H1 (cell line): Measurements from ENCODE around the gene GAS7. TPM values are rescaled to one million over a fixed set of nuclear protein-coding genes. Genes with fewer than 3 reads are reported as not detected.

Experiments
- CTCF ChIA-PET: fragments of 300-600 bp; sonication (Branson Sonifier 250); formaldehyde crosslinking; loops from one replicate; lab custom pipeline; 2021; ENCODE audit not compliant: partially characterized antibody; lab: Charles Lee
- POLR2A ChIA-PET: fragments of 300-600 bp; sonication (Branson Sonifier 250); formaldehyde crosslinking; loops from one replicate; lab custom pipeline; 2021; ENCODE audit warnings: inconsistent platforms; ENCODE audit not compliant: partially characterized antibody; lab: Charles Lee
- DNase-seq, 2 experiments: peaks; one replicate each; pipeline versions ENCODE4 v3.0.0 to v3.0.0-alpha.2; 2010 to 2022; ENCODE audit warnings: low spot score in 2 of 2, low read depth in 1 of 2, mixed read lengths in 1 of 2
- FAIRE-seq: peaks from 2 replicates; lab custom pipeline; 2011; peaks lifted over from hg19 to GRCh38; lab: Jason Lieb, UNC
- H2AFZ ChIP-seq: 2 replicates; pipeline ENCODE4 v1.8.1; 2012; ENCODE audit warnings: low read length, inconsistent platforms
- H2AK5ac ChIP-seq: 2 replicates; pipeline ENCODE4 v1.6.1; 2013; ENCODE audit warnings: low read depth, low read length
- H2BK120ac ChIP-seq: replicated peaks from 2 replicates; pipeline ENCODE3; 2013; ENCODE audit warnings: low read depth, low read length, inconsistent platforms
- H2BK12ac ChIP-seq: 2 replicates; pipeline ENCODE4 v1.6.1; 2013; ENCODE audit warnings: low read depth, low read length
- H2BK15ac ChIP-seq: 2 replicates; pipeline ENCODE4 v1.6.1; 2013; ENCODE audit warnings: low read length
- H2BK20ac ChIP-seq: 2 replicates; pipeline ENCODE4 v1.6.1; 2013; ENCODE audit warnings: low read length
- H2BK5ac ChIP-seq: 2 replicates; pipeline ENCODE4 v1.6.1; 2013; ENCODE audit warnings: low read depth, low read length
- H3K14ac ChIP-seq: 2 replicates; pipeline ENCODE4 v1.6.1; 2013; ENCODE audit warnings: inconsistent platforms; ENCODE audit not compliant: insufficient read length
- H3K18ac ChIP-seq: 2 replicates; pipeline ENCODE4 v1.6.1; 2013; ENCODE audit warnings: low read length; ENCODE audit errors: extremely low read depth
- H3K23ac ChIP-seq: 2 replicates; pipeline ENCODE4 v1.6.1; 2013; ENCODE audit warnings: inconsistent platforms; ENCODE audit not compliant: insufficient read length
- H3K23me2 ChIP-seq: 2 replicates; pipeline ENCODE4 v1.6.1; 2013; ENCODE audit warnings: low read depth, low read length
- H3K27ac ChIP-seq: 2 replicates; pipeline ENCODE4 v1.6.1; 2011; ENCODE audit warnings: low read depth, low read length, inconsistent platforms
- H3K27me3 ChIP-seq, 4 experiments: replicated peaks in 1 of 4; 1 replicate in 1 of 4; 2 replicates in 3 of 4; pipeline versions ENCODE4 v1.6.1 to v1.8.1; 2011 to 2013; ENCODE audit warnings: low read length in 3 of 4, mild to moderate bottlenecking in 3 of 4, inconsistent platforms in 2 of 4, mixed read lengths in 2 of 4, moderate library complexity in 1 of 4; ENCODE audit not compliant: control insufficient read depth in 3 of 4, insufficient read depth in 3 of 4; ENCODE audit errors: extremely low read depth in 1 of 4
- H3K36me3 ChIP-seq, 4 experiments: 2 replicates each; pipeline versions ENCODE4 v1.6.1 to v1.8.1; 2011 to 2013; ENCODE audit warnings: mild to moderate bottlenecking in 4 of 4, low read length in 3 of 4, moderate library complexity in 2 of 4, control low read depth in 1 of 4, inconsistent platforms in 1 of 4; ENCODE audit not compliant: insufficient read depth in 4 of 4, control insufficient read depth in 2 of 4
- H3K4ac ChIP-seq: replicated peaks from 2 replicates; pipeline ENCODE3; 2013; ENCODE audit warnings: low read length, low read depth, mixed read lengths, inconsistent platforms; ENCODE audit not compliant: insufficient read length
- H3K4me1 ChIP-seq, 4 experiments: replicated peaks in 1 of 4; 1 replicate in 1 of 4; 2 replicates in 3 of 4; pipeline versions ENCODE4 v1.6.1 to v1.8.1; 2011 to 2013; ENCODE audit warnings: low read length in 3 of 4, inconsistent platforms in 2 of 4, mixed read lengths in 1 of 4; ENCODE audit not compliant: insufficient read depth in 4 of 4, control insufficient read depth in 3 of 4
- H3K4me2 ChIP-seq, 2 experiments: 2 replicates each; pipeline versions ENCODE4 v1.6.1 to v1.8.1; 2011 to 2013; ENCODE audit warnings: low read depth in 2 of 2, low read length in 2 of 2, control low read depth in 1 of 2, inconsistent platforms in 1 of 2, mild to moderate bottlenecking in 1 of 2; ENCODE audit not compliant: insufficient read depth in 1 of 2
- H3K4me3 ChIP-seq, 4 experiments: fragments of 200-600, 300-600 bp in 1 of 4; sonication (generic), shearing (Covaris generic), sonication (Bioruptor Twin) in 1 of 4; 2 replicates each; pipeline versions ENCODE4 v1.5.1 to v1.8.1; 2011 to 2016; ENCODE audit warnings: low read length in 4 of 4, low read depth in 3 of 4, control low read depth in 2 of 4, inconsistent platforms in 2 of 4, mild to moderate bottlenecking in 2 of 4, mixed read lengths in 1 of 4, moderate library complexity in 1 of 4; ENCODE audit not compliant: insufficient read depth in 2 of 4; ENCODE audit errors: extremely low read depth in 1 of 4
- H3K56ac ChIP-seq: replicated peaks from 2 replicates; pipeline ENCODE3; 2013; ENCODE audit warnings: low read depth, mild to moderate bottlenecking, mixed read lengths, low read length, inconsistent platforms; ENCODE audit not compliant: insufficient read length
- H3K79me1 ChIP-seq: 2 replicates; pipeline ENCODE4 v1.6.1; 2013; ENCODE audit warnings: low read depth, low read length, control low read depth
- H3K79me2 ChIP-seq, 2 experiments: 2 replicates each; pipeline versions ENCODE4 v1.6.1 to v1.8.1; 2012 to 2013; ENCODE audit warnings: low read length in 2 of 2, mild to moderate bottlenecking in 2 of 2, inconsistent platforms in 1 of 2; ENCODE audit not compliant: insufficient read depth in 2 of 2, control insufficient read depth in 1 of 2
- H3K9ac ChIP-seq, 4 experiments: replicated peaks in 1 of 4; 1 replicate in 1 of 4; 2 replicates in 3 of 4; pipeline versions ENCODE4 v1.6.1 to v1.8.1; 2011 to 2013; ENCODE audit warnings: low read depth in 3 of 4, low read length in 3 of 4, control low read depth in 2 of 4, mild to moderate bottlenecking in 2 of 4, moderate library complexity in 2 of 4, inconsistent platforms in 1 of 4; ENCODE audit errors: extremely low read depth in 1 of 4
- H3K9me3 ChIP-seq, 2 experiments: 2 replicates each; pipeline versions ENCODE4 v1.6.1 to v1.8.1; 2012 to 2013; ENCODE audit warnings: mild to moderate bottlenecking in 2 of 2, moderate library complexity in 2 of 2, control low read depth in 1 of 2, inconsistent platforms in 1 of 2, low read depth in 1 of 2, low read length in 1 of 2, mixed read lengths in 1 of 2; ENCODE audit not compliant: insufficient read depth in 2 of 2
- H4K20me1 ChIP-seq, 2 experiments: replicated peaks in 1 of 2; 2 replicates each; pipeline versions ENCODE3 to v1.8.1; 2011 to 2013; ENCODE audit warnings: inconsistent platforms in 2 of 2, low read length in 2 of 2, mild to moderate bottlenecking in 1 of 2; ENCODE audit not compliant: insufficient read depth in 2 of 2, control insufficient read depth in 1 of 2
- H4K5ac ChIP-seq: 2 replicates; pipeline ENCODE4 v1.6.1; 2013; ENCODE audit warnings: low read length, low read depth, mixed read lengths, inconsistent platforms; ENCODE audit not compliant: insufficient read length
- H4K8ac ChIP-seq: 2 replicates; pipeline ENCODE4 v1.8.0; 2013; ENCODE audit warnings: mild to moderate bottlenecking, moderate library complexity, low read length, inconsistent platforms; ENCODE audit not compliant: insufficient read depth; ENCODE audit errors: extremely low read depth
- H4K91ac ChIP-seq: replicated peaks from 2 replicates; pipeline ENCODE3; 2013; ENCODE audit warnings: low read length, mixed read lengths, inconsistent platforms; ENCODE audit not compliant: insufficient read length
- ATF2 ChIP-seq: IDR thresholded peaks from 2 replicates; pipeline ENCODE4 v1.6.1; 2012; ENCODE audit warnings: low read length, inconsistent platforms
- CHD2 ChIP-seq: IDR thresholded peaks from 2 replicates; pipeline ENCODE4 v1.6.1; 2012; ENCODE audit warnings: low read length, improper control_type of control experiment
- EP300 ChIP-seq, 2 experiments: IDR thresholded peaks; 1 replicate in 1 of 2; 2 replicates in 1 of 2; pipeline ENCODE4 v1.6.1; 2011 to 2012; ENCODE audit warnings: low read depth in 2 of 2, low read length in 2 of 2, mild to moderate bottlenecking in 2 of 2, borderline replicate concordance in 1 of 2, inconsistent platforms in 1 of 2, moderate library complexity in 1 of 2
- EZH2 ChIP-seq: fragments of 200-600 bp; sonication (generic); IDR thresholded peaks from 2 replicates; pipeline ENCODE4 v1.7.1; 2012; ENCODE audit warnings: low read depth, mild to moderate bottlenecking, moderate library complexity, low read length, inconsistent platforms; ENCODE audit not compliant: severe bottlenecking
- POLR2AphosphoS5 ChIP-seq: IDR thresholded peaks from 2 replicates; pipeline ENCODE4 v1.6.1; 2011; ENCODE audit warnings: low read depth, low read length
- RXRA ChIP-seq: IDR thresholded peaks from 2 replicates; pipeline ENCODE4 v1.6.1; 2011; ENCODE audit warnings: low read depth, mild to moderate bottlenecking, low read length, moderate library complexity; ENCODE audit not compliant: insufficient read depth
- WGBS, 2 experiments: shearing (Covaris generic) in 1 of 2; methylation state at CpG; one replicate each; pipeline versions ENCODE4 v1.1.6 to v1.1.7; 2013 to 2015; ENCODE audit warnings: low lambda C conversion rate in 2 of 2, mixed read lengths in 2 of 2, inconsistent platforms in 1 of 2, low coverage in 1 of 2, missing lambda C conversion rate in 1 of 2; ENCODE audit not compliant: insufficient replicate concordance in 2 of 2, insufficient coverage in 1 of 2, insufficient read length in 1 of 2; ENCODE audit errors: extremely low coverage in 1 of 2, missing lambda C conversion rate in 1 of 2; 5-methylcytosine and 5-hydroxymethylcytosine counted together
- polyA plus RNA-seq, 7 experiments: library from polyadenylated mRNA; depleted of rRNA in 3 of 7; stranded (reverse) in 5 of 7; unstranded in 2 of 7; fragments of >200 nt in 5 of 7; fragments of 200-250 nt in 2 of 7; gene quantifications; 1 replicate in 5 of 7; 2 replicates in 1 of 7; 4 replicates in 1 of 7; pipeline versions ENCODE4 v1.2.1 to v1.2.3, GENCODE V29; 2011 to 2013; ENCODE audit warnings: missing spikeins in 2 of 7, mixed read lengths in 2 of 7
- total RNA-seq: library from RNA; stranded (reverse); fragmentation: NEBNext Ultra II Directional; extraction: Animal tissue kit (Norgen Biotek cat#: 25700); gene quantifications from 2 replicates; pipeline ENCODE4 v1.2.1, GENCODE V29; 2021

The GAS7 gene
- total and polyA plus RNA-seq, 2 of the 8 experiments (the other 6 are each of a cell fraction or from before 2014, with no cell fraction given): 5.0 to 14.5 TPM

- Histone ChIP-seq H3K9ac (no peak overlapping the region), H3K79me1 (no peaks in the 10 kb centered on the region), H3K36me3 (no peaks in the 10 kb centered on the region), H4K5ac (no peak overlapping the region), H3K4me2 (no peak overlapping the region), H3K14ac (no peak overlapping the region), H3K23ac (no peak overlapping the region), H4K20me1 (no peaks in the 10 kb centered on the region), H2BK5ac (no peak overlapping the region), H2BK120ac (no peak overlapping the region), H3K27ac (no peak overlapping the region), H3K56ac (no peak overlapping the region), H4K91ac (no peak overlapping the region), H2BK15ac (no peak overlapping the region), H3K4ac (no peak overlapping the region), H3K27me3 (no peaks in the 10 kb centered on the region), H3K4me1 (no peaks in the 10 kb centered on the region), H3K18ac (no peak overlapping the region), H2BK20ac (no peak overlapping the region), H2BK12ac (no peak overlapping the region), H2AK5ac (no peak overlapping the region), H3K4me3 (no peak overlapping the region), H4K8ac (no peak overlapping the region), H3K9me3 (no peaks in the 10 kb centered on the region), H2AFZ (no peak overlapping the region), H3K23me2 (no peaks in the 10 kb centered on the region), H3K79me2 (no peaks in the 10 kb centered on the region)
- WGBS, 2 experiments: 97% methylated on average over 8 of the region's 8 CpGs; no CpG with 5 or more reads in 1 of the 2 experiments
- DNase-seq: no peak
- CTCF ChIA-PET: interaction anchor here (1.1 kb wide), 1 partner anchor 18 kb away, joined by 3 read pairs; no protein-coding TSS in a partner anchor
- POLR2A ChIA-PET: no interaction called here
- FAIRE-seq: no peak
- TF ChIP-seq RXRA (no peak), ATF2 (no peak), POLR2AphosphoS5 (no peak), CHD2 (no peak), EP300 (IDR thresholded peaks at IDR 0.05; ENCODE audit: borderline replicate concordance in 1 of 2, low read depth in 2 of 2, low read length in 2 of 2) (no peak), EZH2 (no peak)
Measured at GRCh38 chr17:10099051-10099571, 99.3 kb downstream of the GAS7 start.
